K562 (cell line): ENCODE data around the gene CDC5L. TPM values are rescaled to one million over a fixed set of nuclear protein-coding genes. Genes with fewer than 3 reads are reported as not detected.

Source experiments
- ARNT ChIP-seq, 2 experiments: fragments of 450-650 bp; IDR thresholded peaks; 2 replicates each; pipeline ENCODE4 v1.6.1; 2016; ENCODE audit warnings: mild to moderate bottlenecking in 1 of 2
- HDAC3 ChIP-seq: fragments of 450-650 bp; IDR thresholded peaks from 2 replicates; pipeline ENCODE4 v1.6.1; 2018; ENCODE audit warnings: borderline replicate concordance, mild to moderate bottlenecking, moderate library complexity; ENCODE audit not compliant: partially characterized antibody
- SIX5 ChIP-seq, 2 experiments: IDR thresholded peaks; 2 replicates each; pipeline ENCODE4 v1.6.1; 2011; ENCODE audit warnings: low read length in 2 of 2, borderline replicate concordance in 1 of 2, low read depth in 1 of 2, mild to moderate bottlenecking in 1 of 2, moderate library complexity in 1 of 2; ENCODE audit not compliant: insufficient read depth in 1 of 2
- ZKSCAN1 ChIP-seq: fragments of 150-350 bp; IDR thresholded peaks from 2 replicates; pipeline ENCODE4 v1.6.1; 2016; ENCODE audit warnings: low read depth, low read length
- polyA plus RNA-seq, 8 experiments: library from polyadenylated mRNA; depleted of rRNA in 4 of 8; stranded (reverse) in 5 of 8; unstranded in 3 of 8; fragments of >200 nt; fragmentation: Nextera tagmentation in 2 of 8; fragmentation: Illumina TruSeq in 1 of 8; extraction: Ambion mirVana in 2 of 8; extraction: Trizol in 1 of 8; gene quantifications; 2 replicates each; pipeline versions ENCODE4 v1.2.1 to v1.2.3, GENCODE V29; 2011 to 2014; ENCODE audit warnings: inconsistent platforms in 1 of 8, missing spikeins in 1 of 8
- total RNA-seq, 7 experiments: library from RNA; depleted of rRNA in 6 of 7; stranded (reverse); fragments of >200 nt in 6 of 7; fragmentation: Illumina TruSeq in 2 of 7; extraction: Trizol in 2 of 7; gene quantifications; 2 replicates each; pipeline versions ENCODE4 v1.2.1 to v1.2.3, GENCODE V29; 2011 to 2021; ENCODE audit warnings: low replicate concordance in 1 of 7
- TF ChIP-seq, protein P1 (sequence below), 2 experiments: fragments of 450-650 bp; IDR thresholded peaks; 2 replicates each; pipeline ENCODE4 v1.6.1; 2016; ENCODE audit warnings: mild to moderate bottlenecking in 2 of 2, borderline replicate concordance in 1 of 2, low read depth in 1 of 2, moderate library complexity in 1 of 2
- TF ChIP-seq, protein P2 (sequence below): fragments of 200-800 bp; sonication (Bioruptor generic); IDR thresholded peaks from 2 replicates; pipeline ENCODE4 v1.6.1; 2016; ENCODE audit warnings: missing genetic modification characterization, missing compliant biosample characterization
- TF ChIP-seq, protein P3 (sequence below): fragments of 250-450 bp; sonication (Bioruptor Pico); IDR thresholded peaks from 2 replicates; pipeline ENCODE4 v1.4.0; 2020; ENCODE audit warnings: mild to moderate bottlenecking, moderate library complexity
- TF ChIP-seq, protein P4 (sequence below): fragments of 450-650 bp; conservative IDR thresholded peaks from 2 replicates; pipeline ENCODE4 v1.6.1; 2016; ENCODE audit warnings: missing genetic modification characterization, low read depth, mild to moderate bottlenecking, control low read depth, missing compliant biosample characterization

The CDC5L gene
- total and polyA plus RNA-seq, 9 of the 15 experiments (the other 6 are each of a cell fraction or from before 2014, with no cell fraction given): 22.3 to 44.2 (median 30.8) TPM

DNA sequence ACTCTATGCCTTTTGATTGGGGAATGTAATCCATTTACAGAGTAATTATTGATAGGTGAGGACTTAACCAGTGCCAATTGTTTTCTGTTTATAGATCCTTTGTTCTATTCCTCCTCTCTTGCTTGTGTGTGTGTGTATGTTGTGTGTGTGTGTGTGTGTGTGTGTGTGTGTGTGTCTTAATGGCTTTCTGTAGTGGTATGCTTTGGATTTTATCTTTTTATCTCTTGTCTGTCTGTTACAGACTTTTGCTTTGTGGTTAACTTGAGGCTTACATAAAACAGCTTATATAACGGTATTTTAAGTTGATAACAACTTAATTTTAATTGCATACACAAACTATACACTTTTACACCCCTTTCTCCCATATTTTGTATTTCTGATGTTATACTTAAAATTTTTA is 54.7 kb downstream of the CDC5L start (continued):
- TF ChIP-seq, protein P1, sequence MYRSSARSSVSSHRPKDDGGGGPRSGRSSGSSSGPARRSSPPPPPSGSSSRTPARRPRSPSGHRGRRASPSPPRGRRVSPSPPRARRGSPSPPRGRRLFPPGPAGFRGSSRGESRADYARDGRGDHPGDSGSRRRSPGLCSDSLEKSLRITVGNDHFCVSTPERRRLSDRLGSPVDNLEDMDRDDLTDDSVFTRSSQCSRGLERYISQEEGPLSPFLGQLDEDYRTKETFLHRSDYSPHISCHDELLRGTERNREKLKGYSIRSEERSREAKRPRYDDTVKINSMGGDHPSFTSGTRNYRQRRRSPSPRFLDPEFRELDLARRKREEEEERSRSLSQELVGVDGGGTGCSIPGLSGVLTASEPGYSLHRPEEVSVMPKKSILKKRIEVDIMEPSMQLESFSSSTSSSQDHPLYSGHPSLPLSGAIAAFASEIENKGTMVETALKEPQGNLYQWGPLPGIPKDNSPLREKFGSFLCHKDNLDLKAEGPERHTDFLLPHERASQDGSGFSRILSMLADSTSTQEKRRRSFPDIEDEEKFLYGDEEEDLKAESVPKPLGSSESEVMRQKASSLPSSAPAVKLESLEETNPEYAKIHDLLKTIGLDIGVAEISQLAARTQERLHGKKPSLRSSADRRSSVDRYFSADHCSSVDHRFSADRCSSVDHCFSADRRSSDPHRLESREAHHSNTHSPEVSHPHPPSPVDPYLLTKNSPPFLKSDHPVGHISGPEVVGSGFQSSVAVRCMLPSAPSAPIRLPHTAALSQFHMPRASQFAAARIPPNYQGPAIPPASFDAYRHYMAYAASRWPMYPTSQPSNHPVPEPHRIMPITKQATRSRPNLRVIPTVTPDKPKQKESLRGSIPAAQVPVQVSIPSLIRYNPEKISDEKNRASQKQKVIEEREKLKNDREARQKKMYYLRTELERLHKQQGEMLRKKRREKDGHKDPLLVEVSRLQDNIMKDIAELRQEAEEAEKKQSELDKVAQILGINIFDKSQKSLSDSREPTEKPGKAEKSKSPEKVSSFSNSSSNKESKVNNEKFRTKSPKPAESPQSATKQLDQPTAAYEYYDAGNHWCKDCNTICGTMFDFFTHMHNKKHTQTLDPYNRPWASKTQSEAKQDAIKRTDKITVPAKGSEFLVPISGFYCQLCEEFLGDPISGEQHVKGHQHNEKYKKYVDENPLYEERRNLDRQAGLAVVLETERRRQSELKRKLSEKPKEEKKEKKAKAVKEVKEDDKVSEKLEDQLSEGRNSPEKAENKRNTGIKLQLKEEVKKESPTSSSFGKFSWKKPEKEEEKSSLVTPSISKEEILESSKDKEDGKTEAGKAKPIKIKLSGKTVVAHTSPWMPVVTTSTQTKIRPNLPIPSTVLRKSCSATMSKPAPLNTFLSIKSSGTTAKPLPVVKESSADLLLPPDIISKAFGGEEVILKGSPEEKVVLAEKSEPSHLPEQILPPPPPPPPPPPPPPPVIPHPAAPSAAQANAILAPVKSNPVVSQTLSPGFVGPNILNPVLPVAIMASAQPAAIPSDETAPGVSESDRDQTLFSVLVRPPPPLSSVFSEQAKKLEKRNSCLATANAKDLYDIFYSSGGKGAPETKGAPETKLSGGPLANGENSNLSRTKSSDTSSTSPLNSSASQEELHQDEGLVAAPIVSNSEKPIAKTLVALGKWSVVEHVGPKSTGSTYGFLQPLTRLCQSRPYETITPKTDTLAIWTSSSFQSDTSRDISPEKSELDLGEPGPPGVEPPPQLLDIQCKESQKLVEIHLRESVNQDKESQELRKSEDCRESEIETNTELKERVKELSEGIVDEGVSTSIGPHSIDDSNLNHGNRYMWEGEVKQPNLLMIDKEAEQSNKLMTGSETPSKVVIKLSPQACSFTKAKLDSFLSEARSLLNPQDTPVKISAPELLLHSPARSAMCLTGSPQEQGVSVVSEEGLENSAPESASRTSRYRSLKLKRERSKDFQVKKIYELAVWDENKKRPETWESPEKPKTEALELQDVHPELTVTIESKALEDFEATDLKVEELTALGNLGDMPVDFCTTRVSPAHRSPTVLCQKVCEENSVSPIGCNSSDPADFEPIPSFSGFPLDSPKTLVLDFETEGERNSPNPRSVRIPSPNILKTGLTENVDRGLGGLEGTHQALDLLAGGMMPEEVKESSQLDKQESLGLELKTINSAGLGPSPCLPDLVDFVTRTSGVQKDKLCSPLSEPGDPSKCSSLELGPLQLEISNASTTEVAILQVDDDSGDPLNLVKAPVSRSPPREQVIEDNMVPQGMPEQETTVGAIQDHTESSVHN (IDR thresholded peaks at IDR 0.05; ENCODE audit: borderline replicate concordance in 1 of 2, low read depth in 1 of 2): no peak
- no peak for TF ChIP-seq HDAC3
- TF ChIP-seq ZKSCAN1: no peak
- no peak for TF ChIP-seq SIX5 (IDR thresholded peaks at IDR 0.05; ENCODE audit: borderline replicate concordance in 1 of 2, insufficient read depth in 1 of 2, low read depth in 1 of 2, low read length in 2 of 2)
- TF ChIP-seq, protein P2, sequence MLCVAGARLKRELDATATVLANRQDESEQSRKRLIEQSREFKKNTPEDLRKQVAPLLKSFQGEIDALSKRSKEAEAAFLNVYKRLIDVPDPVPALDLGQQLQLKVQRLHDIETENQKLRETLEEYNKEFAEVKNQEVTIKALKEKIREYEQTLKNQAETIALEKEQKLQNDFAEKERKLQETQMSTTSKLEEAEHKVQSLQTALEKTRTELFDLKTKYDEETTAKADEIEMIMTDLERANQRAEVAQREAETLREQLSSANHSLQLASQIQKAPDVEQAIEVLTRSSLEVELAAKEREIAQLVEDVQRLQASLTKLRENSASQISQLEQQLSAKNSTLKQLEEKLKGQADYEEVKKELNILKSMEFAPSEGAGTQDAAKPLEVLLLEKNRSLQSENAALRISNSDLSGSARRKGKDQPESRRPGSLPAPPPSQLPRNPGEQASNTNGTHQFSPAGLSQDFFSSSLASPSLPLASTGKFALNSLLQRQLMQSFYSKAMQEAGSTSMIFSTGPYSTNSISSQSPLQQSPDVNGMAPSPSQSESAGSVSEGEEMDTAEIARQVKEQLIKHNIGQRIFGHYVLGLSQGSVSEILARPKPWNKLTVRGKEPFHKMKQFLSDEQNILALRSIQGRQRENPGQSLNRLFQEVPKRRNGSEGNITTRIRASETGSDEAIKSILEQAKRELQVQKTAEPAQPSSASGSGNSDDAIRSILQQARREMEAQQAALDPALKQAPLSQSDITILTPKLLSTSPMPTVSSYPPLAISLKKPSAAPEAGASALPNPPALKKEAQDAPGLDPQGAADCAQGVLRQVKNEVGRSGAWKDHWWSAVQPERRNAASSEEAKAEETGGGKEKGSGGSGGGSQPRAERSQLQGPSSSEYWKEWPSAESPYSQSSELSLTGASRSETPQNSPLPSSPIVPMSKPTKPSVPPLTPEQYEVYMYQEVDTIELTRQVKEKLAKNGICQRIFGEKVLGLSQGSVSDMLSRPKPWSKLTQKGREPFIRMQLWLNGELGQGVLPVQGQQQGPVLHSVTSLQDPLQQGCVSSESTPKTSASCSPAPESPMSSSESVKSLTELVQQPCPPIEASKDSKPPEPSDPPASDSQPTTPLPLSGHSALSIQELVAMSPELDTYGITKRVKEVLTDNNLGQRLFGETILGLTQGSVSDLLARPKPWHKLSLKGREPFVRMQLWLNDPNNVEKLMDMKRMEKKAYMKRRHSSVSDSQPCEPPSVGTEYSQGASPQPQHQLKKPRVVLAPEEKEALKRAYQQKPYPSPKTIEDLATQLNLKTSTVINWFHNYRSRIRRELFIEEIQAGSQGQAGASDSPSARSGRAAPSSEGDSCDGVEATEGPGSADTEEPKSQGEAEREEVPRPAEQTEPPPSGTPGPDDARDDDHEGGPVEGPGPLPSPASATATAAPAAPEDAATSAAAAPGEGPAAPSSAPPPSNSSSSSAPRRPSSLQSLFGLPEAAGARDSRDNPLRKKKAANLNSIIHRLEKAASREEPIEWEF (CRISPR knock-in tag): no peak
- TF ChIP-seq, protein P3, sequence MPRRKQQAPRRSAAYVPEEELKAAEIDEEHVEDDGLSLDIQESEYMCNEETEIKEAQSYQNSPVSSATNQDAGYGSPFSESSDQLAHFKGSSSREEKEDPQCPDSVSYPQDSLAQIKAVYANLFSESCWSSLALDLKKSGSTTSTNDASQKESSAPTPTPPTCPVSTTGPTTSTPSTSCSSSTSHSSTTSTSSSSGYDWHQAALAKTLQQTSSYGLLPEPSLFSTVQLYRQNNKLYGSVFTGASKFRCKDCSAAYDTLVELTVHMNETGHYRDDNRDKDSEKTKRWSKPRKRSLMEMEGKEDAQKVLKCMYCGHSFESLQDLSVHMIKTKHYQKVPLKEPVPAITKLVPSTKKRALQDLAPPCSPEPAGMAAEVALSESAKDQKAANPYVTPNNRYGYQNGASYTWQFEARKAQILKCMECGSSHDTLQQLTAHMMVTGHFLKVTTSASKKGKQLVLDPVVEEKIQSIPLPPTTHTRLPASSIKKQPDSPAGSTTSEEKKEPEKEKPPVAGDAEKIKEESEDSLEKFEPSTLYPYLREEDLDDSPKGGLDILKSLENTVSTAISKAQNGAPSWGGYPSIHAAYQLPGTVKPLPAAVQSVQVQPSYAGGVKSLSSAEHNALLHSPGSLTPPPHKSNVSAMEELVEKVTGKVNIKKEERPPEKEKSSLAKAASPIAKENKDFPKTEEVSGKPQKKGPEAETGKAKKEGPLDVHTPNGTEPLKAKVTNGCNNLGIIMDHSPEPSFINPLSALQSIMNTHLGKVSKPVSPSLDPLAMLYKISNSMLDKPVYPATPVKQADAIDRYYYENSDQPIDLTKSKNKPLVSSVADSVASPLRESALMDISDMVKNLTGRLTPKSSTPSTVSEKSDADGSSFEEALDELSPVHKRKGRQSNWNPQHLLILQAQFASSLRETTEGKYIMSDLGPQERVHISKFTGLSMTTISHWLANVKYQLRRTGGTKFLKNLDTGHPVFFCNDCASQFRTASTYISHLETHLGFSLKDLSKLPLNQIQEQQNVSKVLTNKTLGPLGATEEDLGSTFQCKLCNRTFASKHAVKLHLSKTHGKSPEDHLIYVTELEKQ (CRISPR knock-in tag): no peak
- TF ChIP-seq, protein P4, sequence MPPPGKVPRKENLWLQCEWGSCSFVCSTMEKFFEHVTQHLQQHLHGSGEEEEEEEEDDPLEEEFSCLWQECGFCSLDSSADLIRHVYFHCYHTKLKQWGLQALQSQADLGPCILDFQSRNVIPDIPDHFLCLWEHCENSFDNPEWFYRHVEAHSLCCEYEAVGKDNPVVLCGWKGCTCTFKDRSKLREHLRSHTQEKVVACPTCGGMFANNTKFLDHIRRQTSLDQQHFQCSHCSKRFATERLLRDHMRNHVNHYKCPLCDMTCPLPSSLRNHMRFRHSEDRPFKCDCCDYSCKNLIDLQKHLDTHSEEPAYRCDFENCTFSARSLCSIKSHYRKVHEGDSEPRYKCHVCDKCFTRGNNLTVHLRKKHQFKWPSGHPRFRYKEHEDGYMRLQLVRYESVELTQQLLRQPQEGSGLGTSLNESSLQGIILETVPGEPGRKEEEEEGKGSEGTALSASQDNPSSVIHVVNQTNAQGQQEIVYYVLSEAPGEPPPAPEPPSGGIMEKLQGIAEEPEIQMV (tag): no peak
- no peak for TF ChIP-seq ARNT (IDR thresholded peaks at IDR 0.05)
